Prostate gland (tissue), 2 donors: ENCODE data around the gene KCNJ12.

Experiments
- POLR2A ChIP-seq: fragments of 450-650 bp; IDR thresholded peaks from one replicate; pipeline ENCODE4 v1.6.1; 2016; ENCODE audit warnings: antibody characterized with exemption, mild to moderate bottlenecking
- POLR2AphosphoS5 ChIP-seq: sonication (generic); formaldehyde crosslinking; IDR thresholded peaks from one replicate; pipeline ENCODE4 v1.6.1; 2017; ENCODE audit warnings: antibody characterized with exemption
- TF ChIP-seq, protein P1 (sequence below), 4 experiments: fragments of 200-600 bp in 2 of 4; fragments of 450-650 bp in 2 of 4; sonication (generic) in 2 of 4; IDR thresholded peaks; 1 replicate in 3 of 4; 2 replicates in 1 of 4; pipeline ENCODE4 v1.5.1; 2016 to 2019; ENCODE audit warnings: antibody characterized with exemption in 4 of 4, mild to moderate bottlenecking in 2 of 4, moderate library complexity in 2 of 4

DNA sequence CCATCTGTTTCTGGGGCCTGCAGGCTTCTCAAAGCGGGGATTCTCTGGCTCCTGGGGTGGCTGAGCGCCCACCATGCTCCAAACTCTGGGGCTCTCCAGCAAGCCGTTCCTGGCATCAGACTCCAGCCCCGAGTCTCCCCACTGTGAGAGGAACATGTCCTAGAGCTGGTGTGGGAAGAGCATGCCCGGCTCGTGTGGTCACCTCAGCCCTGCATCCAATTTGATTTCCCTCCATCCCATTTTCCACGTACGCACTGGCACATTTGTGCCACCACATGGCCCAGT lies 23.2 kb upstream of the KCNJ12 start:
- TF ChIP-seq, protein P1, sequence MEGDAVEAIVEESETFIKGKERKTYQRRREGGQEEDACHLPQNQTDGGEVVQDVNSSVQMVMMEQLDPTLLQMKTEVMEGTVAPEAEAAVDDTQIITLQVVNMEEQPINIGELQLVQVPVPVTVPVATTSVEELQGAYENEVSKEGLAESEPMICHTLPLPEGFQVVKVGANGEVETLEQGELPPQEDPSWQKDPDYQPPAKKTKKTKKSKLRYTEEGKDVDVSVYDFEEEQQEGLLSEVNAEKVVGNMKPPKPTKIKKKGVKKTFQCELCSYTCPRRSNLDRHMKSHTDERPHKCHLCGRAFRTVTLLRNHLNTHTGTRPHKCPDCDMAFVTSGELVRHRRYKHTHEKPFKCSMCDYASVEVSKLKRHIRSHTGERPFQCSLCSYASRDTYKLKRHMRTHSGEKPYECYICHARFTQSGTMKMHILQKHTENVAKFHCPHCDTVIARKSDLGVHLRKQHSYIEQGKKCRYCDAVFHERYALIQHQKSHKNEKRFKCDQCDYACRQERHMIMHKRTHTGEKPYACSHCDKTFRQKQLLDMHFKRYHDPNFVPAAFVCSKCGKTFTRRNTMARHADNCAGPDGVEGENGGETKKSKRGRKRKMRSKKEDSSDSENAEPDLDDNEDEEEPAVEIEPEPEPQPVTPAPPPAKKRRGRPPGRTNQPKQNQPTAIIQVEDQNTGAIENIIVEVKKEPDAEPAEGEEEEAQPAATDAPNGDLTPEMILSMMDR (IDR thresholded peaks at IDR 0.05) = no peak
- TF ChIP-seq POLR2A (no peak), POLR2AphosphoS5 (no peak)
